Breast epithelium (tissue), 4 donors: ENCODE results near the gene TMCO4. TPM values are rescaled to one million over a fixed set of nuclear protein-coding genes. Genes with fewer than 3 reads are reported as not detected.

Experiments
- DNase-seq, 2 donors: peaks; one replicate each; pipeline ENCODE4 v3.0.0-alpha.2; 2019; ENCODE audit warnings: low spot score in 2 of 2
- H3K27ac ChIP-seq, 2 donors: fragments of 200-600 bp; sonication (generic) in 1 of 2; one replicate each; pipeline ENCODE4 v1.5.1; 2016 to 2019; ENCODE audit warnings: mild to moderate bottlenecking in 1 of 2
- H3K27me3 ChIP-seq, 2 donors: fragments of 200-600 bp; sonication (generic) in 1 of 2; one replicate each; pipeline versions ENCODE4 v1.5.1 to v1.6.0; 2017 to 2019; ENCODE audit warnings: control low read depth in 1 of 2, mild to moderate bottlenecking in 1 of 2
- H3K36me3 ChIP-seq: fragments of 200-600 bp; one replicate; pipeline ENCODE4 v1.5.1; 2019
- H3K4me1 ChIP-seq, 2 donors: fragments of 200-600 bp; sonication (generic); one replicate each; pipeline ENCODE4 v1.5.1; 2016 to 2019; ENCODE audit warnings: control low read depth in 1 of 2
- H3K4me3 ChIP-seq, 3 donors: fragments of 200-600 bp; sonication (generic); 1 replicate in 2 of 3; 2 replicates in 1 of 3; pipeline ENCODE4 v1.5.1; 2016 to 2019; ENCODE audit warnings: mild to moderate bottlenecking in 3 of 3, moderate library complexity in 2 of 3
- H3K9me3 ChIP-seq, 2 donors: fragments of 200-600 bp; sonication (generic) in 1 of 2; one replicate each; pipeline ENCODE4 v1.5.1; 2016 to 2019; ENCODE audit warnings: control low read depth in 1 of 2
- CTCF ChIP-seq, 3 donors: fragments of 450-650 bp; IDR thresholded peaks; one replicate each; pipeline ENCODE4 v1.5.1; 2016 to 2017; ENCODE audit warnings: antibody characterized with exemption in 3 of 3, mild to moderate bottlenecking in 3 of 3, moderate library complexity in 3 of 3
- POLR2A ChIP-seq: fragments of 450-650 bp; IDR thresholded peaks from one replicate; pipeline ENCODE4 v1.6.1; 2016; ENCODE audit warnings: antibody characterized with exemption, mild to moderate bottlenecking, moderate library complexity
- POLR2AphosphoS5 ChIP-seq, 3 donors: sonication (generic); formaldehyde crosslinking; IDR thresholded peaks; one replicate each; pipeline ENCODE4 v1.6.1; 2017; ENCODE audit warnings: antibody characterized with exemption in 3 of 3
- intact Hi-C: fragments of 100-400 bp; cut with DNase I; formaldehyde crosslinking; loops from one replicate; pipeline ENCODE4 v1.15.1; 2023; ENCODE audit warnings: low total_unique reads
- total RNA-seq, 3 donors: library from RNA; depleted of rRNA; stranded (reverse); fragments of >200 nt; gene quantifications; one replicate each; pipeline ENCODE4 v1.1.0, GENCODE V29; 2016

The TMCO4 gene
- total RNA-seq, 3 donors from 2014 or later, result 26.7 to 44.2 (median 34.1) TPM

- Histone ChIP-seq H3K36me3 (peaks cover 9% of the 10 kb centered on the region), H3K4me1 (no peaks in the 10 kb centered on the region), H3K9me3 (no peaks in the 10 kb centered on the region), H3K27ac (no peak overlapping the region), H3K27me3 (no peaks in the 10 kb centered on the region), H3K4me3 (no peak overlapping the region)
- DNase-seq, result no peak
- no peak for TF ChIP-seq CTCF (IDR thresholded peaks at IDR 0.05)
- TF ChIP-seq POLR2A, result no peak
- no peak for TF ChIP-seq POLR2AphosphoS5 (IDR thresholded peaks at IDR 0.05)
- intact Hi-C loops, result no loop called here
Observed at GRCh38 chr1:19775317-19775716, 24.4 kb downstream of the TMCO4 start.

GRCh38 chr1:19774180-19774785, 25.4 kb downstream of the TMCO4 start:
- Histone ChIP-seq H3K4me1 (no peaks in the 10 kb centered on the region), H3K4me3 (no peak overlapping the region), H3K27me3 (no peaks in the 10 kb centered on the region), H3K36me3 (no peaks in the 10 kb centered on the region), H3K9me3 (no peaks in the 10 kb centered on the region), H3K27ac (no peak overlapping the region)
- TF ChIP-seq CTCF (IDR thresholded peaks at IDR 0.05) (no peak), POLR2A (no peak), POLR2AphosphoS5 (IDR thresholded peaks at IDR 0.05) (no peak)
- no peak for DNase-seq
- intact Hi-C loops, result no loop called here

- no peaks in the 10 kb centered on the region for H3K27me3 ChIP-seq
- TF ChIP-seq POLR2AphosphoS5 (IDR thresholded peaks at IDR 0.05) (no peak), CTCF (IDR thresholded peaks at IDR 0.05) (no peak), POLR2A (no peak)
- no peaks in the 10 kb centered on the region for H3K9me3 ChIP-seq
- H3K36me3 ChIP-seq, result no peaks in the 10 kb centered on the region
- intact Hi-C loops, result no loop called here
- no peaks in the 10 kb centered on the region for H3K4me1 ChIP-seq
- H3K27ac ChIP-seq, result no peak overlapping the region
- no peak overlapping the region for H3K4me3 ChIP-seq
- no peak for DNase-seq
Observed at GRCh38 chr1:19773485-19773884, 26.2 kb downstream of the TMCO4 start.

GRCh38 chr1:19772053-19772452, 27.7 kb downstream of the TMCO4 start:
- intact Hi-C loops, result no loop called here
- no peaks in the 10 kb centered on the region for H3K4me1 ChIP-seq
- no peak for TF ChIP-seq POLR2A
- no peak for TF ChIP-seq CTCF (IDR thresholded peaks at IDR 0.05)
- TF ChIP-seq POLR2AphosphoS5 (IDR thresholded peaks at IDR 0.05), result no peak
- H3K36me3 ChIP-seq, result no peaks in the 10 kb centered on the region
- no peak overlapping the region for H3K27ac ChIP-seq
- H3K27me3 ChIP-seq, result no peaks in the 10 kb centered on the region
- no peak for DNase-seq
- H3K9me3 ChIP-seq, result no peaks in the 10 kb centered on the region
- no peak overlapping the region for H3K4me3 ChIP-seq

GRCh38 chr1:19771350-19771749, 28.4 kb downstream of the TMCO4 start:
- no peaks in the 10 kb centered on the region for H3K36me3 ChIP-seq
- no peaks in the 10 kb centered on the region for H3K4me1 ChIP-seq
- H3K27ac ChIP-seq, result no peak overlapping the region
- no peaks in the 10 kb centered on the region for H3K27me3 ChIP-seq
- no peak for TF ChIP-seq CTCF (IDR thresholded peaks at IDR 0.05)
- TF ChIP-seq POLR2A, result no peak
- no peak for TF ChIP-seq POLR2AphosphoS5 (IDR thresholded peaks at IDR 0.05)
- intact Hi-C loops, result no loop called here
- DNase-seq, result no peak
- no peaks in the 10 kb centered on the region for H3K9me3 ChIP-seq
- no peak overlapping the region for H3K4me3 ChIP-seq
